NOMO-1 treated with dmso at 0.1 percent for 144 hours (cell line): ENCODE results near the gene TOB1.

Experiments used
- DNase-seq: peaks from one replicate; lab custom pipeline; 2025; ENCODE audit not compliant: unreplicated experiment; lab: John Stamatoyannopoulos, UW

Gene TOB1

GRCh38 chr17:50833510-50834428 is 32.4 kb downstream of the TOB1 start:
- DNase-seq = no peak

GRCh38 chr17:50832864-50833381 is 33.2 kb downstream of the TOB1 start:
- DNase-seq = no peak

- DNase-seq = no peak
Observed at GRCh38 chr17:50832267-50832863, 33.8 kb downstream of the TOB1 start.

GRCh38 chr17:50831471-50831928 is 34.7 kb downstream of the TOB1 start:
- DNase-seq = no peak

- no peak for DNase-seq
Observed at GRCh38 chr17:50830994-50831393, 35.2 kb downstream of the TOB1 start.

- no peak for DNase-seq
Observed at GRCh38 chr17:50830352-50830751, 35.8 kb downstream of the TOB1 start.

GRCh38 chr17:50829332-50829731 is 36.8 kb downstream of the TOB1 start:
- no peak for DNase-seq

GRCh38 chr17:50828508-50829170 is 37.5 kb downstream of the TOB1 start:
- no peak for DNase-seq

GRCh38 chr17:50825188-50825587 is 41.0 kb downstream of the TOB1 start:
- DNase-seq = no peak

- DNase-seq = no peak
Observed at GRCh38 chr17:50824429-50824828, 41.7 kb downstream of the TOB1 start.

GRCh38 chr17:50822550-50822949 is 43.6 kb downstream of the TOB1 start:
- no peak for DNase-seq

GRCh38 chr17:50820651-50821050 is 45.5 kb downstream of the TOB1 start:
- DNase-seq = no peak

GRCh38 chr17:50818921-50819657 is 47.1 kb downstream of the TOB1 start:
- DNase-seq = no peak

- DNase-seq = no peak
Observed at GRCh38 chr17:50818261-50818660, 47.9 kb downstream of the TOB1 start.

GRCh38 chr17:50817838-50818237 is 48.3 kb downstream of the TOB1 start:
- no peak for DNase-seq

- no peak for DNase-seq
Observed at GRCh38 chr17:50816771-50817751, 49.1 kb downstream of the TOB1 start.

GRCh38 chr17:50816271-50816670 is 49.9 kb downstream of the TOB1 start:
- no peak for DNase-seq

- no peak for DNase-seq
Observed at GRCh38 chr17:50815400-50815799, 50.8 kb downstream of the TOB1 start.

- DNase-seq = no peak
Observed at GRCh38 chr17:50813583-50813982, 52.6 kb downstream of the TOB1 start.
